Measurements from ENCODE around the gene GRM5. TPM values are rescaled to one million over a fixed set of nuclear protein-coding genes. Genes with fewer than 3 reads are reported as not detected.

GRM5 gene
- polyA plus RNA-seq, 1 donor from 2014 or later = not detected

GRCh38 chr11:88603091-88603867, 462.5 kb downstream of the GRM5 start:
- no peaks in the 10 kb centered on the region for H3K36me3 Mint-ChIP-seq
- no peaks in the 10 kb centered on the region for H3K27me3 Mint-ChIP-seq
- H3K9me3 Mint-ChIP-seq = peaks cover 0 to 3% (median 0%) of the 10 kb centered on the region in 3 donors
- H3K4me1 Mint-ChIP-seq = no peaks in the 10 kb centered on the region
- H3K27ac Mint-ChIP-seq = no peak overlapping the region
- H3K4me3 Mint-ChIP-seq = no peak overlapping the region

GRCh38 chr11:88597387-88597786, 468.4 kb downstream of the GRM5 start:
- no peak overlapping the region for H3K4me3 Mint-ChIP-seq
- no peaks in the 10 kb centered on the region for H3K27me3 Mint-ChIP-seq
- H3K27ac Mint-ChIP-seq = no peak overlapping the region
- H3K9me3 Mint-ChIP-seq = no peaks in the 10 kb centered on the region
- no peaks in the 10 kb centered on the region for H3K36me3 Mint-ChIP-seq
- no peaks in the 10 kb centered on the region for H3K4me1 Mint-ChIP-seq

GRCh38 chr11:88596786-88597185, 469.0 kb downstream of the GRM5 start:
- Mint-ChIP-seq H3K9me3 (no peaks in the 10 kb centered on the region), H3K36me3 (no peaks in the 10 kb centered on the region), H3K4me1 (no peaks in the 10 kb centered on the region), H3K4me3 (no peak overlapping the region), H3K27ac (no peak overlapping the region), H3K27me3 (no peaks in the 10 kb centered on the region)

GRCh38 chr11:88594274-88594950, 471.4 kb downstream of the GRM5 start:
- Mint-ChIP-seq H3K4me1 (no peaks in the 10 kb centered on the region), H3K4me3 (no peak overlapping the region), H3K9me3 (no peaks in the 10 kb centered on the region), H3K27me3 (no peaks in the 10 kb centered on the region), H3K27ac (no peak overlapping the region), H3K36me3 (no peaks in the 10 kb centered on the region)

GRCh38 chr11:88590361-88590760, 475.4 kb downstream of the GRM5 start:
- H3K4me1 Mint-ChIP-seq = no peaks in the 10 kb centered on the region
- no peaks in the 10 kb centered on the region for H3K27me3 Mint-ChIP-seq
- no peak overlapping the region for H3K27ac Mint-ChIP-seq
- no peaks in the 10 kb centered on the region for H3K36me3 Mint-ChIP-seq
- H3K4me3 Mint-ChIP-seq = no peak overlapping the region
- peaks cover 0 to 3% (median 0%) of the 10 kb centered on the region in 3 donors for H3K9me3 Mint-ChIP-seq

- no peaks in the 10 kb centered on the region for H3K36me3 Mint-ChIP-seq
Measured at GRCh38 chr11:88583251-88583650, 482.5 kb downstream of the GRM5 start.

GRCh38 chr11:88579466-88579865, 486.3 kb downstream of the GRM5 start:
- no peaks in the 10 kb centered on the region for H3K9me3 Mint-ChIP-seq
- no peak overlapping the region for H3K27ac Mint-ChIP-seq

More at GRCh38 chr11:88583251-88583650, 482.5 kb downstream of the GRM5 start:
- Mint-ChIP-seq H3K9me3 (peaks cover 0 to 3% (median 0%) of the 10 kb centered on the region in 3 donors), H3K4me1 (no peaks in the 10 kb centered on the region), H3K27ac (no peak overlapping the region), H3K4me3 (no peak overlapping the region), H3K27me3 (no peaks in the 10 kb centered on the region)

GRCh38 chr11:88576741-88577140, 489.0 kb downstream of the GRM5 start:
- H3K4me1 Mint-ChIP-seq = no peaks in the 10 kb centered on the region
- peaks cover 11% of the 10 kb centered on the region for H3K27me3 Mint-ChIP-seq
- no peak overlapping the region for H3K4me3 Mint-ChIP-seq
- no peak overlapping the region for H3K27ac Mint-ChIP-seq
- H3K36me3 Mint-ChIP-seq = no peaks in the 10 kb centered on the region
- H3K9me3 Mint-ChIP-seq = no peaks in the 10 kb centered on the region

More at GRCh38 chr11:88579466-88579865, 486.3 kb downstream of the GRM5 start:
- H3K27me3 Mint-ChIP-seq = peaks cover 3% of the 10 kb centered on the region
- H3K4me3 Mint-ChIP-seq = no peak overlapping the region
- no peaks in the 10 kb centered on the region for H3K36me3 Mint-ChIP-seq
- no peaks in the 10 kb centered on the region for H3K4me1 Mint-ChIP-seq

- no peaks in the 10 kb centered on the region for H3K9me3 Mint-ChIP-seq
- no peak overlapping the region for H3K27ac Mint-ChIP-seq
- H3K4me3 Mint-ChIP-seq = no peak overlapping the region
- peaks cover 11% of the 10 kb centered on the region for H3K27me3 Mint-ChIP-seq
- H3K4me1 Mint-ChIP-seq = no peaks in the 10 kb centered on the region
- no peaks in the 10 kb centered on the region for H3K36me3 Mint-ChIP-seq
Measured at GRCh38 chr11:88575916-88576315, 489.9 kb downstream of the GRM5 start.

- H3K27me3 Mint-ChIP-seq = peaks cover 7% of the 10 kb centered on the region
- no peak overlapping the region for H3K4me3 Mint-ChIP-seq
- no peaks in the 10 kb centered on the region for H3K36me3 Mint-ChIP-seq
Measured at GRCh38 chr11:88569342-88569741, 496.4 kb downstream of the GRM5 start.

GRCh38 chr11:88555829-88556202, 510.0 kb downstream of the GRM5 start:
- no peaks in the 10 kb centered on the region for H3K36me3 Mint-ChIP-seq
- H3K27me3 Mint-ChIP-seq = peaks cover 2% of the 10 kb centered on the region

More at GRCh38 chr11:88569342-88569741, 496.4 kb downstream of the GRM5 start:
- Mint-ChIP-seq H3K27ac (no peak overlapping the region), H3K4me1 (no peaks in the 10 kb centered on the region), H3K9me3 (no peaks in the 10 kb centered on the region)

GRCh38 chr11:88555018-88555828, 510.6 kb downstream of the GRM5 start:
- Mint-ChIP-seq H3K27me3 (peaks cover 2% of the 10 kb centered on the region), H3K4me1 (no peaks in the 10 kb centered on the region), H3K36me3 (no peaks in the 10 kb centered on the region), H3K27ac (no peak overlapping the region), H3K4me3 (no peak overlapping the region), H3K9me3 (no peaks in the 10 kb centered on the region)

More at GRCh38 chr11:88555829-88556202, 510.0 kb downstream of the GRM5 start:
- Mint-ChIP-seq H3K9me3 (peaks cover 0 to 1% (median 0%) of the 10 kb centered on the region in 3 donors), H3K4me3 (no peak overlapping the region), H3K27ac (no peak overlapping the region), H3K4me1 (no peaks in the 10 kb centered on the region)

GRCh38 chr11:88553204-88553603, 512.6 kb downstream of the GRM5 start:
- Mint-ChIP-seq H3K36me3 (no peaks in the 10 kb centered on the region), H3K27ac (no peak overlapping the region), H3K9me3 (no peaks in the 10 kb centered on the region), H3K4me3 (no peak overlapping the region), H3K4me1 (no peaks in the 10 kb centered on the region), H3K27me3 (peaks cover 2% of the 10 kb centered on the region)

- H3K4me3 Mint-ChIP-seq = no peak overlapping the region
- H3K27ac Mint-ChIP-seq = no peak overlapping the region
- no peaks in the 10 kb centered on the region for H3K4me1 Mint-ChIP-seq
- no peaks in the 10 kb centered on the region for H3K9me3 Mint-ChIP-seq
- H3K27me3 Mint-ChIP-seq = peaks cover 2% of the 10 kb centered on the region
- no peaks in the 10 kb centered on the region for H3K36me3 Mint-ChIP-seq
Measured at GRCh38 chr11:88552379-88553062, 513.3 kb downstream of the GRM5 start.

Measured in IgD-negative memory B cell (primary cell).